DLD1 (cell line): ENCODE data around the gene RETSAT.

Experiments used
- in situ Hi-C: cut with HindIII; loops from 2 replicates; pipeline ENCODE4 v1.10.0; 2017; ENCODE audit warnings: low sequenced_read_pairs

Gene RETSAT

GRCh38 chr2:85354286-85355072 is at the start of gene RETSAT, which contains the start of gene ELMOD3:
RETSAT (minus strand) TSS chr2:85354528; CDS start chr2:85354507, 21 bp downstream.
ELMOD3 (plus strand) TSS chr2:85354769; CDS start chr2:85357199, 2,430 bp downstream.
- in situ Hi-C loops = no loop called here

- in situ Hi-C loops = loop anchor here (25.0 kb wide), 1 partner anchor 135 kb away; the partner anchor contains the start of gene MAT2A
These were observed 47.5 kb upstream of the RETSAT start for GRCh38 chr2:85401844-85402243.

- in situ Hi-C loops = loop anchor here (25.0 kb wide), 1 partner anchor 136 kb away; the partner anchor contains the start of gene MAT2A
These were observed 47.1 kb upstream of the RETSAT start for GRCh38 chr2:85401464-85401805.

- in situ Hi-C loops = loop anchor here (25.0 kb wide), 1 partner anchor 136 kb away; the partner anchor contains the start of gene MAT2A
These were observed 46.5 kb upstream of the RETSAT start for GRCh38 chr2:85400541-85401463.

GRCh38 chr2:85400023-85400422 is 45.7 kb upstream of the RETSAT start:
- in situ Hi-C loops = loop anchor here (25.0 kb wide), 1 partner anchor 137 kb away; the partner anchor contains the start of gene MAT2A

GRCh38 chr2:85399183-85399455 is 44.8 kb upstream of the RETSAT start:
- in situ Hi-C loops = no loop called here

GRCh38 chr2:85398426-85399182 is 44.3 kb upstream of the RETSAT start:
- in situ Hi-C loops = no loop called here

- in situ Hi-C loops = no loop called here
These were observed 43.6 kb upstream of the RETSAT start for GRCh38 chr2:85397925-85398331.

GRCh38 chr2:85396531-85397470 is 42.5 kb upstream of the RETSAT start:
- in situ Hi-C loops = no loop called here

- in situ Hi-C loops = no loop called here
These were observed 41.7 kb upstream of the RETSAT start for GRCh38 chr2:85395912-85396475.

GRCh38 chr2:85394976-85395375 is 40.6 kb upstream of the RETSAT start:
- in situ Hi-C loops = no loop called here

- in situ Hi-C loops = no loop called here
These were observed 39.9 kb upstream of the RETSAT start for GRCh38 chr2:85394261-85394681.

- in situ Hi-C loops = no loop called here
These were observed 39.5 kb upstream of the RETSAT start for GRCh38 chr2:85393836-85394235.

- in situ Hi-C loops = no loop called here
These were observed 36.8 kb upstream of the RETSAT start for GRCh38 chr2:85390941-85391669.

- in situ Hi-C loops = no loop called here
These were observed 34.7 kb upstream of the RETSAT start for GRCh38 chr2:85388878-85389538.

GRCh38 chr2:85387754-85388153 is 33.4 kb upstream of the RETSAT start:
- in situ Hi-C loops = no loop called here

- in situ Hi-C loops = no loop called here
These were observed 31.4 kb upstream of the RETSAT start for GRCh38 chr2:85385746-85386145.

GRCh38 chr2:85383850-85384249 is 29.5 kb upstream of the RETSAT start:
- in situ Hi-C loops = no loop called here
